Calu3 (cell line): ENCODE results near the gene CREB3L1. TPM values are rescaled to one million over a fixed set of nuclear protein-coding genes. Genes with fewer than 3 reads are reported as not detected.

Experiments
- BruUV-seq: library from RNA; stranded (reverse); fragments of 400-500 nt; replicated peaks from 2 replicates; lab custom pipeline; 2021; lab: Mats Ljungman, UMichigan
- CTCF ChIA-PET: fragments of 300-600 bp; sonication (Branson Sonifier 250); formaldehyde crosslinking; loops from one replicate; lab custom pipeline; 2022; ENCODE audit warnings: antibody characterized with exemption; lab: Charles Lee
- DNase-seq: peaks from one replicate; pipeline ENCODE4 v3.0.0; 2022
- H3K27ac Mint-ChIP-seq: one replicate; pipeline ENCODE4 v1.8.0; 2022; ENCODE audit warnings: mixed read lengths; ENCODE audit not compliant: unreplicated experiment
- H3K27me3 Mint-ChIP-seq: one replicate; pipeline ENCODE4 v1.8.0; 2022; ENCODE audit warnings: mixed read lengths; ENCODE audit not compliant: unreplicated experiment
- H3K36me3 Mint-ChIP-seq: one replicate; pipeline ENCODE4 v1.8.0; 2022; ENCODE audit warnings: mild to moderate bottlenecking, moderate library complexity, mixed read lengths; ENCODE audit not compliant: insufficient read depth, unreplicated experiment
- H3K4me1 Mint-ChIP-seq: one replicate; pipeline ENCODE4 v1.8.0; 2022; ENCODE audit warnings: mild to moderate bottlenecking, low read depth, mixed read lengths; ENCODE audit not compliant: unreplicated experiment
- H3K4me3 Mint-ChIP-seq: one replicate; pipeline ENCODE4 v1.8.0; 2022; ENCODE audit warnings: mild to moderate bottlenecking, low read depth, moderate library complexity, mixed read lengths; ENCODE audit not compliant: unreplicated experiment
- H3K9me3 Mint-ChIP-seq: one replicate; pipeline ENCODE4 v1.8.0; 2022; ENCODE audit warnings: low read depth, mixed read lengths; ENCODE audit not compliant: unreplicated experiment
- intact Hi-C: fragments of 100-400 bp; cut with micrococcal nuclease; formaldehyde crosslinking; loops from one replicate; pipeline ENCODE4 v1.10.0; 2022; ENCODE audit not compliant: unreplicated experiment
- total RNA-seq: library from RNA; stranded (reverse); gene quantifications from 2 replicates; pipeline ENCODE4 v1.2.3, GENCODE V29; 2022
- TF ChIP-seq, protein P1 (sequence below): fragments of 200-600 bp; IDR thresholded peaks from one replicate; pipeline ENCODE4 v1.8.0; 2022; ENCODE audit warnings: antibody characterized with exemption; ENCODE audit not compliant: unreplicated experiment

The CREB3L1 gene
- total RNA-seq, 1 experiment from 2014 or later, result not detected

DNA sequence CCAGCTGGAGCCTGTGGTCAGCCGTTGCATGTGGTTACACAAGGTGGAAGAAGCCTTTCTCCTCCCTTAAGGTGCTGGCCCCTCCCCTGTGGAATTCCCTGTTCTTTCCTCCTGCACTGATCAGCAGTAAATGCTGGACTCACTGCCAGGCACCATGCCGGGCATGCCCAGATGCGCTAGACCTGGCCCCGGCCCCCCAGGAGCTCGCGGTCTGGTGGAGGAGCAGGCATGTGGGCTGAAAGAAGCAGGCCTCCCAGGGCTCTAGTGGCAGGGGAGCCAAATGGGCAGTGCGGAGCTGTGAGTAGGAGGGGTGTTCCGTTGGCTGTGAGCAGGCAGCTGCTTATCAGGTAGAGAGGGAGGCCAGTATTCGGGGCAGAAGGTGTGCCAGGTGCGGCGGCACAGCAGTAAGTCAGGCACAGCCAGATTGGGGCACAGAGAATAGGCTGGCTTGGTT lies 80.0 kb downstream of the CREB3L1 start:
- peaks cover 17% of the 10 kb centered on the region for H3K4me1 Mint-ChIP-seq
- H3K27me3 Mint-ChIP-seq, result no peaks in the 10 kb centered on the region
- no peaks in the 10 kb centered on the region for H3K36me3 Mint-ChIP-seq
- intact Hi-C loops, result no loop called here
- DNase-seq, result no peak
- TF ChIP-seq, protein P1, sequence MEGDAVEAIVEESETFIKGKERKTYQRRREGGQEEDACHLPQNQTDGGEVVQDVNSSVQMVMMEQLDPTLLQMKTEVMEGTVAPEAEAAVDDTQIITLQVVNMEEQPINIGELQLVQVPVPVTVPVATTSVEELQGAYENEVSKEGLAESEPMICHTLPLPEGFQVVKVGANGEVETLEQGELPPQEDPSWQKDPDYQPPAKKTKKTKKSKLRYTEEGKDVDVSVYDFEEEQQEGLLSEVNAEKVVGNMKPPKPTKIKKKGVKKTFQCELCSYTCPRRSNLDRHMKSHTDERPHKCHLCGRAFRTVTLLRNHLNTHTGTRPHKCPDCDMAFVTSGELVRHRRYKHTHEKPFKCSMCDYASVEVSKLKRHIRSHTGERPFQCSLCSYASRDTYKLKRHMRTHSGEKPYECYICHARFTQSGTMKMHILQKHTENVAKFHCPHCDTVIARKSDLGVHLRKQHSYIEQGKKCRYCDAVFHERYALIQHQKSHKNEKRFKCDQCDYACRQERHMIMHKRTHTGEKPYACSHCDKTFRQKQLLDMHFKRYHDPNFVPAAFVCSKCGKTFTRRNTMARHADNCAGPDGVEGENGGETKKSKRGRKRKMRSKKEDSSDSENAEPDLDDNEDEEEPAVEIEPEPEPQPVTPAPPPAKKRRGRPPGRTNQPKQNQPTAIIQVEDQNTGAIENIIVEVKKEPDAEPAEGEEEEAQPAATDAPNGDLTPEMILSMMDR, result no peak
- no TSS peak for BruUV-seq
- H3K9me3 Mint-ChIP-seq, result no peaks in the 10 kb centered on the region
- H3K4me3 Mint-ChIP-seq, result no peak overlapping the region
- CTCF ChIA-PET, result no interaction called here
- no peak overlapping the region for H3K27ac Mint-ChIP-seq

DNA sequence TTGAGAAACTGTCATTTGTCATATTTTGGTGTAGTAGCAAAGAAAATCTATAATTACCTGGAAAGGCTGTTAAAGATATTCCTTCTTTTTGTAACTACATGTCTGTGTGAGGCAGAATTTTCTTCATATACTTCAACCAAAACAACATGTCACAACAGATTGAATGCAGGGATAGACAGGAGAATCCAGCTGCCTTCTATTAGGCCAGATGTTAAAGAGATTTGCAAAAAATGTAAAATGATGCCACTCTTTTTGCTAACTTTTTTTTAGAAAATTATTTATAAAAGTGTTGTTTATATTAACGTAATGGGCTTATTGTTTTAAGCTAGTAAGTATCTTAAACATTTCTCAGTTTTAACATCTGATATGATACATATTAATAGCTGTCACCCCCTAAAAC lies 82.5 kb downstream of the CREB3L1 start:
- TF ChIP-seq, protein P1, result no peak
- Mint-ChIP-seq H3K36me3 (peaks cover 14% of the 10 kb centered on the region), H3K4me3 (no peak overlapping the region), H3K4me1 (peaks cover 39% of the 10 kb centered on the region), H3K9me3 (no peaks in the 10 kb centered on the region), H3K27ac (no peak overlapping the region), H3K27me3 (no peaks in the 10 kb centered on the region)
- no TSS peak for BruUV-seq
- CTCF ChIA-PET, result interaction anchor here (0.7 kb wide), 1 partner anchor 18 kb away, joined by 4 read pairs; no protein-coding TSS in a partner anchor
- DNase-seq, result no peak
- intact Hi-C loops, result loop anchor here (5.0 kb wide), 1 partner anchor 118 kb away; no protein-coding TSS in a partner anchor

DNA sequence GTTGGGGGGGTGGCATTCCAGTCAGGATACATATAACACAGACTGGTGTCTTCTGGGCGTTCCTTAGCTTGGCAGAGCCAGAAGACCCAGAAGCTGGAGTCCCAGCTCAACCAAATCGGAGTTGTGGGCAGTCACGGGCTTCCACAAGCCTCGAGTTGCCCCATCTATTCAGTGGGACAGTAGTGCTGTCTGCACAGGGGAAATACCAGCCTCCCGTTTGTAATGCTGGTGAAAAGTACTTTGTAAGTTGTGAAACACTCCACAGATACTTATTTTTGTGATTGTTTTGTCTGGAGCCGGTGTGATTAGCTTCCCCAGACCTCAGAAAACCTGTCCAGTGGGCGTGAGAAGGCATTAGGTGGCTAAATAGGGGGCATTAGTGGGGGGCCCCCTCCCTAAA lies 83.4 kb downstream of the CREB3L1 start:
- no TSS peak for BruUV-seq
- no peaks in the 10 kb centered on the region for H3K27me3 Mint-ChIP-seq
- H3K4me1 Mint-ChIP-seq, result peaks cover 42% of the 10 kb centered on the region
- no peak for DNase-seq
- no peak overlapping the region for H3K27ac Mint-ChIP-seq
- peaks cover 17% of the 10 kb centered on the region for H3K36me3 Mint-ChIP-seq
- CTCF ChIA-PET, result interaction anchor here (1.0 to 1.3 kb wide), 2 partner anchors 8 to 16 kb away, joined by 4 to 5 read pairs; no protein-coding TSS in a partner anchor
- no peak overlapping the region for H3K4me3 Mint-ChIP-seq
- no peaks in the 10 kb centered on the region for H3K9me3 Mint-ChIP-seq
- TF ChIP-seq, protein P1, result no peak
- intact Hi-C loops, result loop anchor here (5.0 kb wide), 1 partner anchor 119 kb away; no protein-coding TSS in a partner anchor

DNA sequence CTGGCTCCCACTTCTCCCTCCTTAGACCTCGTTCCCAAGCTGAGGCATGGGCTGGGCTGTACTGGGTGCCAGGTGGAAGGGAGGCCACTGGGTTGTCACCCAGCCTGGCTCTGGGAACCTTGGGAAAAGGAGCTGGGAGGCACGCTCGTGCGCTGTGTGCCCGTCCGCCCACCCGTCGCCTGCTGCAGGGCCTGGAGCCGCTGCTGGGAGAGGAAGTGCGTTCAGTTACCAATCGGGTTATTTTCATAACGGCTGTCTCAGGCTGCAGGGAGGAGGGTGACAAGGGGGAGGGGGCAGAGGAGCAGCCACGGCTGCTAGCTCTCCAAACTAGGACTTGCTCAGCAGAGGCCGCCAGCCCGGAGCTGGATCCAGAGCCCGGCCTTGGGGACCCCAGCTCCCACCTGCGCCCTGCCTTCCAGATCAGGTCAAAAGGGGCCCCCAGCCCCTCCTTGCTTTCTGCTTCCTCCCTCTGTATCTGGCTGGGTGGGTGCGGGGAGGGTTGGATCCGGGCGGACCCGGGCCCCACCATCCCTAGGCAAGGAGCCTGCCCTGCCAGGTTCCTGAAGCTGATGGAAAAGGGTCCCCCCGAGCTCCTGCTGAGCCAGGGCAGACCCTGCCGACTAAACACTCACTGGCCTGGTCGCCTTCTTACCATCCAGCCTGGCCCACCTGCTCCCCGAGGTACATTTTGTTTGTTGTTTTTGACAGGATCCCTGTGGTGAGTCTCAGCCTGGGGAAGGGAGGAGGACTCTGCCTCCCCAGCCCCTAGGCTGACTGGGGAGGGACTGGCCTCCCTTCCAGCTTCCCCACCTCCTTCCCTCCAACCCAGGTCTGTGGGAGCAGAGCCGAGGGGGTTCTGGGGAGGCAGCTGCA lies 84.1 kb downstream of the CREB3L1 start:
- H3K36me3 Mint-ChIP-seq, result peaks cover 17% of the 10 kb centered on the region
- CTCF ChIA-PET, result interaction anchor here (1.0 to 2.1 kb wide), 3 partner anchors 9 to 30 kb away, joined by 4 to 7 read pairs (median 5); partner anchors contain the start of gene CHRM4
- no peak overlapping the region for H3K4me3 Mint-ChIP-seq
- TF ChIP-seq, protein P1, result no peak
- no TSS peak for BruUV-seq
- H3K9me3 Mint-ChIP-seq, result no peaks in the 10 kb centered on the region
- no peak for DNase-seq
- H3K27me3 Mint-ChIP-seq, result no peaks in the 10 kb centered on the region
- no peak overlapping the region for H3K27ac Mint-ChIP-seq
- intact Hi-C loops, result loop anchor here (5.0 kb wide), 1 partner anchor 119 kb away; no protein-coding TSS in a partner anchor
- peaks cover 41% of the 10 kb centered on the region for H3K4me1 Mint-ChIP-seq
